GM12878 (cell line): ENCODE results near the gene WWOX. TPM values are rescaled to one million over a fixed set of nuclear protein-coding genes. Genes with fewer than 3 reads are reported as not detected.

Experiments used
- ATAC-seq: fragments of 200-7000 bp; cut with Tn5 transposase; 3 replicates; pipeline ENCODE4 v1.9.1; 2020; ENCODE audit warnings: mild to moderate bottlenecking, moderate library complexity
- BruUV-seq: library from RNA; stranded (reverse); fragments of 400-500 nt; replicated peaks from 2 replicates; lab custom pipeline; 2021; lab: Mats Ljungman, UMichigan
- CTCF ChIA-PET: fragments of 300-600 bp; sonication (Branson Sonifier 250); formaldehyde crosslinking; extraction: SDS; loops from one replicate; lab custom pipeline; 2021; ENCODE audit warnings: inconsistent platforms; lab: Yijun Ruan, JAX
- POLR2A ChIA-PET: fragments of 350-600 bp; formaldehyde crosslinking; extraction: SDS; loops from one replicate; lab custom pipeline; 2021; ENCODE audit warnings: inconsistent platforms; lab: Charles Lee
- RAD21 ChIA-PET: fragments of 300-600 bp; sonication (Branson Sonifier 250); formaldehyde crosslinking; loops from one replicate; lab custom pipeline; 2023; ENCODE audit warnings: antibody characterized with exemption; ENCODE audit not compliant: unreplicated experiment; lab: Charles Lee
- SMC1A ChIA-PET: fragments of 300-600 bp; sonication (Branson Sonifier 250); formaldehyde crosslinking; loops from one replicate; lab custom pipeline; 2023; ENCODE audit not compliant: unreplicated experiment, uncharacterized antibody; lab: Charles Lee
- DNase-seq: peaks from one replicate; pipeline ENCODE4 v3.0.0-alpha.2; 2011; ENCODE audit warnings: low read depth, low spot score
- FAIRE-seq: peaks from 3 replicates; lab custom pipeline; 2011; peaks lifted over from hg19 to GRCh38; lab: Jason Lieb, UNC
- H2AFZ ChIP-seq: 2 replicates; pipeline ENCODE4 v1.6.0; 2011; ENCODE audit warnings: low read depth, low read length, control low read depth; ENCODE audit not compliant: control insufficient read depth
- H3K27ac ChIP-seq: 2 replicates; pipeline ENCODE4 v1.5.1; 2011; ENCODE audit warnings: control low read depth; ENCODE audit not compliant: control insufficient read depth, insufficient read depth
- H3K27me3 ChIP-seq, 2 experiments: replicated peaks in 1 of 2; 2 replicates each; pipeline versions ENCODE4 v1.6.0 to v1.6.1; 2011; ENCODE audit warnings: low read length in 1 of 2; ENCODE audit not compliant: control insufficient read depth in 2 of 2, insufficient read depth in 2 of 2
- H3K36me3 ChIP-seq, 2 experiments: 2 replicates each; pipeline ENCODE4 v1.5.1; 2011; ENCODE audit warnings: low read length in 1 of 2; ENCODE audit not compliant: control insufficient read depth in 2 of 2, insufficient read depth in 2 of 2
- H3K4me1 ChIP-seq: 2 replicates; pipeline ENCODE4 v1.6.1; 2011; ENCODE audit warnings: mild to moderate bottlenecking, low read length, moderate library complexity, mixed read lengths; ENCODE audit not compliant: control insufficient read depth, insufficient read depth
- H3K4me2 ChIP-seq: 2 replicates; pipeline ENCODE4 v1.6.0; 2011; ENCODE audit warnings: control low read depth; ENCODE audit not compliant: control insufficient read depth, insufficient read depth
- H3K4me3 ChIP-seq: fragments of 200-600 bp; sonication (generic); 2 replicates; pipeline ENCODE4 v1.5.1; 2016
- H3K79me2 ChIP-seq: 2 replicates; pipeline ENCODE4 v1.6.0; 2011; ENCODE audit warnings: low read length; ENCODE audit not compliant: control insufficient read depth, insufficient read depth
- H3K9ac ChIP-seq: 2 replicates; pipeline ENCODE4 v1.8.0; 2011; ENCODE audit warnings: low read length, control low read depth, mixed read lengths; ENCODE audit not compliant: control insufficient read depth, insufficient read depth
- H3K9me3 ChIP-seq: replicated peaks from 3 replicates; pipeline ENCODE4 v1.5.1; 2011; ENCODE audit warnings: mild to moderate bottlenecking, low read length; ENCODE audit not compliant: control insufficient read depth, insufficient read depth
- H4K20me1 ChIP-seq: 2 replicates; pipeline ENCODE4 v1.6.0; 2011; ENCODE audit not compliant: control insufficient read depth, insufficient read depth
- BCLAF1 ChIP-seq: fragments of 450-650 bp; IDR thresholded peaks from 2 replicates; pipeline ENCODE4 v1.6.1; 2017; ENCODE audit warnings: antibody characterized with exemption, mild to moderate bottlenecking, moderate library complexity
- BHLHE40 ChIP-seq, 2 experiments: fragments of 450-650 bp in 1 of 2; IDR thresholded peaks; 2 replicates each; pipeline ENCODE4 v1.6.1; 2011 to 2017; ENCODE audit warnings: low read depth in 2 of 2, borderline replicate concordance in 1 of 2, improper control_type of control experiment in 1 of 2, low read length in 1 of 2, mild to moderate bottlenecking in 1 of 2
- CHD4 ChIP-seq: fragments of 200-600 bp; sonication (generic); IDR thresholded peaks from 2 replicates; pipeline ENCODE4 v1.6.1; 2016; ENCODE audit warnings: mild to moderate bottlenecking
- HSF1 ChIP-seq: fragments of 150-350 bp; IDR thresholded peaks from 2 replicates; pipeline ENCODE4 v1.6.1; 2014; ENCODE audit warnings: mild to moderate bottlenecking, low read depth, low read length
- PKNOX1 ChIP-seq: fragments of 450-650 bp; IDR thresholded peaks from 2 replicates; pipeline ENCODE4 v1.6.1; 2016; ENCODE audit warnings: mild to moderate bottlenecking
- POLR2AphosphoS2 ChIP-seq: IDR thresholded peaks from 2 replicates; pipeline ENCODE4 v1.6.1; 2011; ENCODE audit warnings: low read depth, mild to moderate bottlenecking, low read length, improper control_type of control experiment, moderate library complexity
- RB1 ChIP-seq: fragments of 450-650 bp; formaldehyde crosslinking; IDR thresholded peaks from 2 replicates; pipeline ENCODE4 v1.6.1; 2017; ENCODE audit warnings: mild to moderate bottlenecking, borderline replicate concordance
- RBBP5 ChIP-seq: fragments of 200-600 bp; sonication (generic); conservative IDR thresholded peaks from 2 replicates; pipeline ENCODE4 v1.6.1; 2016
- SMARCA5 ChIP-seq: fragments of 450-650 bp; IDR thresholded peaks from 2 replicates; pipeline ENCODE4 v1.6.1; 2017; ENCODE audit warnings: mild to moderate bottlenecking
- SMC3 ChIP-seq: IDR thresholded peaks from 2 replicates; pipeline ENCODE4 v1.6.1; 2011; ENCODE audit warnings: low read length, improper control_type of control experiment, borderline replicate concordance
- TCF7 ChIP-seq: IDR thresholded peaks from 2 replicates; pipeline ENCODE4 v1.6.1; 2014; ENCODE audit warnings: antibody characterized with exemption, borderline replicate concordance
- USF1 ChIP-seq: IDR thresholded peaks from 2 replicates; pipeline ENCODE4 v1.6.1; 2011; ENCODE audit warnings: borderline replicate concordance, low read depth, mild to moderate bottlenecking, moderate library complexity, mixed read lengths, low read length; ENCODE audit not compliant: insufficient read depth; ENCODE audit errors: extremely low read length
- WGBS: methylation state at CpG from one replicate; pipeline ENCODE4 v1.1.6; 2016; ENCODE audit warnings: low lambda C conversion rate; ENCODE audit not compliant: insufficient replicate concordance, insufficient coverage; ENCODE audit errors: missing lambda C conversion rate; 5-methylcytosine and 5-hydroxymethylcytosine counted together
- in situ Hi-C: fragments of 300-500 bp; cut with MboI; formaldehyde crosslinking; loops from 9 replicates; pipeline ENCODE4 v1.14.3; 2018; ENCODE audit warnings: mixed read lengths
- intact Hi-C: fragments of 100-400 bp; cut with micrococcal nuclease; formaldehyde crosslinking; loops from one replicate; pipeline ENCODE4 v1.14.2; 2022; ENCODE audit not compliant: unreplicated experiment
- polyA plus RNA-seq, 11 experiments: library from polyadenylated mRNA; depleted of rRNA in 4 of 11; unstranded in 6 of 11; stranded (reverse) in 5 of 11; fragments of >200 nt; fragmentation: Nextera tagmentation in 4 of 11; fragmentation: Illumina TruSeq in 1 of 11; extraction: Ambion mirVana in 4 of 11; extraction: Trizol in 1 of 11; gene quantifications; 1 replicate in 1 of 11; 2 replicates in 10 of 11; pipeline versions ENCODE4 v1.2.1 to v1.2.3, GENCODE V29; 2011 to 2016; ENCODE audit warnings: inconsistent platforms in 2 of 11, missing spikeins in 2 of 11, low read depth in 1 of 11
- total RNA-seq, 4 experiments: library from RNA; depleted of rRNA in 3 of 4; stranded (reverse); fragments of >200 nt in 3 of 4; fragmentation: Illumina TruSeq in 1 of 4; extraction: Trizol in 1 of 4; gene quantifications; 2 replicates each; pipeline versions ENCODE4 v1.2.1 to v1.2.3, GENCODE V29; 2013 to 2021

WWOX gene
- total and polyA plus RNA-seq, 10 of the 15 experiments (the other 5 are each of a cell fraction or from before 2014, with no cell fraction given) = 2.8 to 24.4 (median 17.8) TPM

DNA sequence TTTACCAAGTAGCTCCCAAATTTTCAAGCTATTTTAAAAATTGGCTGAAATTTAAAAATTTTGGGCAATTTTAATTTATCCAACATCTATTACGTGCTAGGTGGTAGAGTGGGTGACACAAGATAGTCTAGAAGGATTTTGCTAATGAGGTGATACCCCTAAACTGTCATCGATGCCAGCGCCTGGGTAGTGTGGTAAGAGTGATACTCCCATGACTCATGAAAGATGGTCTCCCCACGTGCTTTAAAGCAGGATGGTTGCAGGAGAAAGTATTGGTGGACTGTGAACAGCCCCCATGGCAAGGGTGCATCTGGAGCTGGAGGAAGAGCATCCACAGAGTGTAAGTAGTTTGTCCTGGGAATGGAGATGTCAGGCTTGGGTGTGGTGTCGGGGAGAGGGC lies 77.8 kb downstream of the WWOX start:
- H3K4me2 ChIP-seq = no peak overlapping the region
- ATAC-seq (no peak), FAIRE-seq (no peak), DNase-seq (no peak)
- no peak overlapping the region for H3K27ac ChIP-seq
- H3K9me3 ChIP-seq = no peaks in the 10 kb centered on the region
- H3K79me2 ChIP-seq = no peaks in the 10 kb centered on the region
- H4K20me1 ChIP-seq = no peaks in the 10 kb centered on the region
- no peak for TF ChIP-seq CHD4
- TF ChIP-seq RB1 = no peak
- TF ChIP-seq SMARCA5 = no peak
- no peak for TF ChIP-seq SMC3
- TF ChIP-seq POLR2AphosphoS2 = no peak
- intact Hi-C loops = no loop called here
- no TSS peak for BruUV-seq
- H3K4me1 ChIP-seq = no peaks in the 10 kb centered on the region
- H3K36me3 ChIP-seq = no peaks in the 10 kb centered on the region
- 37% methylated on average over 5 of the region's 5 CpGs for WGBS
- in situ Hi-C loops = no loop called here
- H3K27me3 ChIP-seq = no peaks in the 10 kb centered on the region
- ChIA-PET POLR2A (no interaction called here), RAD21 (no interaction called here), SMC1A (no interaction called here), CTCF (no interaction called here)
- no peak overlapping the region for H3K4me3 ChIP-seq
- H3K9ac ChIP-seq = no peak overlapping the region
- H2AFZ ChIP-seq = no peak overlapping the region

GRCh38 chr16:78177987-78178386 lies 78.5 kb downstream of the WWOX start:
- in situ Hi-C loops = no loop called here
- H4K20me1 ChIP-seq = no peaks in the 10 kb centered on the region
- WGBS = 73% methylated on average over 3 of the region's 3 CpGs
- DNase-seq (no peak), FAIRE-seq (no peak), ATAC-seq (no peak)
- BruUV-seq = no TSS peak
- no peaks in the 10 kb centered on the region for H3K36me3 ChIP-seq
- H3K4me1 ChIP-seq = no peaks in the 10 kb centered on the region
- H3K4me2 ChIP-seq = no peak overlapping the region
- H3K27ac ChIP-seq = no peak overlapping the region
- no peak overlapping the region for H3K4me3 ChIP-seq
- intact Hi-C loops = no loop called here
- no peaks in the 10 kb centered on the region for H3K79me2 ChIP-seq
- ChIA-PET POLR2A (no interaction called here), RAD21 (no interaction called here), CTCF (no interaction called here), SMC1A (no interaction called here)
- H2AFZ ChIP-seq = no peak overlapping the region
- no peak overlapping the region for H3K9ac ChIP-seq
- no peaks in the 10 kb centered on the region for H3K9me3 ChIP-seq
- no peaks in the 10 kb centered on the region for H3K27me3 ChIP-seq
- TF ChIP-seq BCLAF1 = no peak
- TF ChIP-seq RBBP5 = no peak
- TF ChIP-seq TCF7 = no peak
- TF ChIP-seq PKNOX1 = no peak
- TF ChIP-seq USF1 = no peak
- no peak for TF ChIP-seq HSF1
- no peak for TF ChIP-seq BHLHE40 (IDR thresholded peaks at IDR 0.05; ENCODE audit: borderline replicate concordance in 1 of 2, low read depth in 2 of 2, low read length in 1 of 2)
